GM18499 (cell line): Measurements from ENCODE around the gene P3H4.

Source experiments
- ATAC-seq: cut with Tn5 transposase; IDR thresholded peaks from one replicate; pipeline ENCODE4 v1.9.1; 2021; ENCODE audit warnings: moderate number of reproducible peaks; ENCODE audit not compliant: insufficient read depth, unreplicated experiment

The P3H4 gene

GRCh38 chr17:41773731-41774193, 38.0 kb downstream of the P3H4 start:
- no peak for ATAC-seq

DNA sequence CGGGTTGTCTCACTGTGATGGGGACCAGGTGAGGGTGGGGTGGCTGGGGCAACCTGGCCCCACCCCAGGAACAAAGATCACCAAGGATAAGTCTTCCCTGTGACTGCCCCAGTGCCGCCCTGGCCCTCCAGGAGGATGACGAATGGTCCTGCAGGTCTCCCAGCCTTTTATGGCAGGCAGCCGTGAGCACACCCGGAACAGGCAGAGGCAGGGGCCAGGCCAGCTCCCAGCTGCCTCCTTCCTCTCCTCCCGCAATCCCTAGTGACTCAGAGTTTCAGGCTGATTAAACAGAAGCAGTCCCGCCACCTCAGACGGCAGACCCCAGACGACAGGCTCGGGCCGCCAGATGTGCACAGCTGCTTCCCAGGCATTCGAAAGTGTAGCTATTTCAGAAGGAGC, 38.6 kb downstream of the P3H4 start:
- ATAC-seq: no peak

- ATAC-seq: no peak
Observed at GRCh38 chr17:41772586-41773189, 39.1 kb downstream of the P3H4 start.

GRCh38 chr17:41772218-41772585, 39.5 kb downstream of the P3H4 start:
- ATAC-seq: no peak

GRCh38 chr17:41771389-41772206, 40.2 kb downstream of the P3H4 start:
- no peak for ATAC-seq

DNA sequence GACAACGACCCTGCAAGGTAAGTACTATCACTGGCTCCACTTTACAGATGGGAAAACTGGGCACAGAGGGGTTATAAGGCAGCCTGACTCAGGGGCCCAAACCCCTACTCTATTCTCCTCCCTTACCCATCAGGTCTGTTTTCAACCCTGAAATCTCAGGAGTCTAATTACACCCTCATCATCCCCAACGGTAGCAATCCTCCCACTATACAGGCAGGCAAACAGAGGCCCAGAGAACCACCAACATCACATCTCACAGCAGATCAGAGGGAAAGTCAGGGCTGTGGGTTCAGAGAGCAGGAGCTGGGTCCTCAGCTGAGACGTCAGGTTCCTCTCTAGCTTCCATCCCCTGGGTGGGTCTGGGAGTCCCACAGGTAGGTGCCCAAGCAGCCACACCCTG, 41.8 kb downstream of the P3H4 start:
- ATAC-seq: no peak

DNA sequence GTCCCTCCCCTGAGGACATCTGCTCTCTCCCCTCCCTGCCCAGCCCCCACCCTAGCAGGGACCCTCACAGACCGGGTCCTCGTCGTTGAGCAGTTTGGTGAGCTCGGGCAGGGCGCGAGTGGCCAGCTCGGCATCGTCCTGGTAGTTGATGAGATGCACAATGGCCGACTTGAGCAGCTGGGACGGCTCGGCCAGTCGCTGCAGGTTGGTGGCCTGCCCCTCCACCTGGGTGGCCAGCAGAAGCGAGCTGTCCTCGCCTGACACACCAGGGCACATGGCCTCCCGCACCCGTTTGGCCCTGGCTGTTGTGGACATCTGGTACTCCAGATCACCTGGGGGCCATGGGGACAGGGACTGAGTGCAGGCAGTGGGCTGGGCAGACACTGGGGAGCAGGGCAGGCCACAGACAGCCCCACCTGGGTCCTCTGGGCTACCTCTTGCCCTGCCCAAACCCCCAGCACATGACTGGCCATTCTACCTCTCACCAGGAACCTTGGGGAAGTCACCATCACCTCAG, 42.3 kb downstream of the P3H4 start:
- no peak for ATAC-seq

- ATAC-seq: no peak
Observed at GRCh38 chr17:41768682-41769288, 43.0 kb downstream of the P3H4 start.

- no peak for ATAC-seq
Observed at GRCh38 chr17:41767324-41768042, 44.3 kb downstream of the P3H4 start.

- ATAC-seq: no peak
Observed at GRCh38 chr17:41766135-41766534, 45.6 kb downstream of the P3H4 start.

- ATAC-seq: no peak
Observed at GRCh38 chr17:41763327-41763726, 48.4 kb downstream of the P3H4 start.

- ATAC-seq: no peak
Observed at GRCh38 chr17:41762841-41763240, 48.9 kb downstream of the P3H4 start.

- no peak for ATAC-seq
Observed at GRCh38 chr17:41762391-41762790, 49.4 kb downstream of the P3H4 start.

- no peak for ATAC-seq
Observed at GRCh38 chr17:41760878-41761277, 50.9 kb downstream of the P3H4 start.

- ATAC-seq: no peak
Observed at GRCh38 chr17:41758601-41759000, 53.1 kb downstream of the P3H4 start.

DNA sequence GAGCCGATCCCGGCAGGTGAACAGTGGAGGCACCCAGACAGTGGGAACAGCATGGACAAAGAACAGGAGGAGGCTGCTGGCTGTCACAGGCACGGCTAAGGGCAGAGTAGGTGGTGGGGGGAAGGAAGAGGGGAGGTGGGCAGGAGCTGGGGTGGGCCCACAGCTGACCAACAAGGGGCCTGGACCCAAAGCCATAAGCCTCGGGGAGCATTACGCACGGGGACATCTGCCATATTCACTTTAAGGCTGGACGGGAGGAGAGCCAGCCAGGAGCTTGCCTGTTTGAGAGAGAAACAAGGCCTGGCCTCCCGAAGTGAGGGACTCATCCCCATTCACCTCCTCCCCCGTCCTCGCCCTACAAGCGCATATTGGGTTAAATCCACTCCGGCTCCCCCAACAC, 57.7 kb downstream of the P3H4 start:
- ATAC-seq: no peak
